Measurements from ENCODE around the gene WSCD2.

Gene WSCD2

DNA sequence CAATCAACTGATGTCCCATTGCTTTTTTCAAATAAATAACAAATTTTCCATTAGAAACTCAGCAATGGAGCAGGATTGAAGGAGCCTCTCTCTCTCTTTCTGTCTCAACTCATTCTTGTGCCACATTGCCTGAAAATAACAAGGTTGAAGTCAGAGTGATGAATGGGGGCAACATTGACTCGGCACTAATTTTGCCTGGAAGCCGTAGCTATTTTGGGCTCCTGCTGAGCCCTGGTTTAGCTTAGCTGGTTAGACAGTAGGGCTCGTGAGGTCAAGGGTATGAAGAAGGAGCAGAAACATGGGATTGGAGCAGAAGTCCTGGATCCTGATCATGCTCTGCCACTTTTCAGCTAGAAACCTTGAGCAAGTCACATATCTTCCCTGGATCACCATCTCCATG, 38.9 kb downstream of the WSCD2 start:
- DNase-seq: no peak

- no peak for DNase-seq
Measured at GRCh38 chr12:108169708-108170107, 40.6 kb downstream of the WSCD2 start.

DNA sequence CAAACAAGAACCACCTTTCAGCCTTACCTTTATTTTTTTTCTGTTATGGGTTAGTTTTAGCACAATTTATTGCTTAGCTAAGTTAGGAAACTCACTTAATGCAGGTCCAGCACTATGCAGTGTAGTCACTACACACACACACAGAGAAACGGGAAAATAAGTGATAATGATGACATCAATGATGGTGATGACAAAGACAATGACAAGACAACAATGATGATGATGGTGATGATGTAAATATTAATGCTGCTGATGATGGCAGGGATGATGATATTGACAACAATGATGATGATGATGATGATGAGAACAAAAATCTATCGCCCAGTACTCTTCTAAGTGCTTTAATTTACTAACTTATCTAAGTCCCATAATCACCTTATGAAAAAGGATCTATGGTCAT, 41.1 kb downstream of the WSCD2 start:
- DNase-seq: no peak

- DNase-seq: no peak
Measured at GRCh38 chr12:108172033-108172432, 42.9 kb downstream of the WSCD2 start.

GRCh38 chr12:108173160-108173559, 44.1 kb downstream of the WSCD2 start:
- no peak for DNase-seq

DNA sequence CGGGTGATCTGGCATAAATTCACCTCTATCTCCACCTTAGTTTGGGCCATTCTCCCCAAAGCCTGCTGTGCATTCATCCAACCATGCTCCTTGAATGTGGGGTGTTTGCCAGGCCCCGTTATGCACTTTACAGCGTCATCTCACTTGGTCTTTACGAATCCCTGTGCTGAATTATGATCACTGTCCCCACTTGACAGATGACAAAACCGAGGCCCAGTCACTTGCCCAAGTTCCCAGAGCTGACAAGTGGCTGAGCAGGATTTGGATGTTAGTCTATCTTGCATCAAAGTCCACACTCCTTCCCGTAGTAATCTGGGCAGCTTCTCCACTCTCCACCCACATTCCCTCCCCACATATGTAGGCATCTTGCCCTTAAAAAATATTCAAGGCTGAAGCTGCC, 44.8 kb downstream of the WSCD2 start:
- no peak for DNase-seq

- no peak for DNase-seq
Measured at GRCh38 chr12:108174641-108175040, 45.6 kb downstream of the WSCD2 start.

GRCh38 chr12:108175310-108175709, 46.2 kb downstream of the WSCD2 start:
- DNase-seq: no peak

- no peak for DNase-seq
Measured at GRCh38 chr12:108176292-108176691, 47.2 kb downstream of the WSCD2 start.

GRCh38 chr12:108177131-108177530, 48.0 kb downstream of the WSCD2 start:
- DNase-seq: no peak

DNA sequence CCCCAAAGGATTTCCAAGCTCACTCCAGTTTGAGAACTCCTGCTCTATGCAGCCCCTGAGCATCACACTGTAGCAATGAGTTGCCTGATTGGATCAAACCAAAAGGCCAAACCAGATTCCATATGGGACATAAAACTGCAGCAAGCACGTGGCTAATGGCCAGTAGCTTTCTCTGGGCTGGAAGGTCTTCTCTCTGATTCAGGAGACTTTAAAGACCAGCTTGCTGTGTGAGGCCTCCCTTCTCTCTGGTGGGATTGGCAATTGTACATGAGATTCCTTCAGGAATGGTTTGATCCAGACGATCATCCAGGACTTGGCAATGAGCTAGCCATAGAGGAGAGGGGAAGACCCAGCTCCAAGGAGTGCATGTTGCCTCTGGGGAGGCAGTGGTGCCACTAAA, 50.2 kb downstream of the WSCD2 start:
- no peak for DNase-seq

DNA sequence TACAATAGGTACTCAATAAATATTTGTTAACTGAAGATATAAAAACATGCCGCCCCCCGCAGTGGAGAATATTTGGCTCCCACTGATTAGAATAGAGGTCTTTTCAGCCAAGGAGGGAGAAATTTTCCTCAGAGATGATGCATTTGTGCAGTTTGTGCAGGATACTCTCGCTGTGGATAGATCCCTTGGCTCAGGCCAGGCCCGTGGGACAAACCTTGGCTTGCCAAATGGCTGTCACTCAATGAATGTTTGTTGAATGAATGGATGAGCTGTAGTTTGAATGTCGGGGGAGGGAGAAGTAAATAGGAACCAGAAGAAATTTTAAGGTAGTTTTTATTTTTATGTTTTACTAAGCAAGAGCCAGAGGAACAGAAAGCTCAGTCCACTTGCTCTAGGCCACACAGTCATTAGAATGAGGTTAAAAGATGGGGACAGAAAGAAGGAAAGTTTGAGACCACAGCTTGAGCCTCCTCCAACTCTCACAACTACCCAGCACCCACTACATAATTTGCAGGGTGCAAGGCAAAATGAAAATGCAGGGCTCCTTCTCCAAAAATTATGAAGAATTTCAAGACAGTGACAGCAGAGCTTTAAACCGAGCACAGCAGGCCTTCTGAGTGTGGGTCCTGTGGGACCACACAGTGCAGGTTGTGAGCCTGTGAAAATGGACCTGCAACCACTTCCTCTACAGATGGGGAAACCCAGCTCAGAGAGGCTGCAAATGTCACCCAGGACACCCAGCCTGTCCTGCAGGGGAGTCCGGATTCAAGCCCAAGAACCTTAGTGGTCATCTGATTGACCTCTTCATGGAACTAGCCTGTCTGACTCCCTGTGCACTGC, 51.4 kb downstream of the WSCD2 start:
- no peak for DNase-seq

DNA sequence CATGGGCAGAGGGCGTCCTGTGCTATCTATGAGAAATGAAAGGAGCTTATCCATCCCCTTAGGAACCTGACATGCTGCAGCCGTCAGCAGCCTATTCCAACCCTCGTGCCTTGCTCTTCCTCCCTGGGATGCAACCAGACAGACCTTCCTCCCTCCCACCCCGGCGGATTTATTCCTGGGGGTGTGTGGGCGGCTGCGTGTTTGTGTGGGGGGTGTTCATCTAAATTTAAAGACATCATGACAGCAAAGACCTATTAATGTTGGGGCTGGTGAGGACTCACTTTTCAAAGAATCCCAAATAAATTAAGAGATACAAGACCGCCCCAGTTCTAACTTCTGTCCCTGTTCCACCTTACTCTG, 52.0 kb downstream of the WSCD2 start:
- no peak for DNase-seq

DNA sequence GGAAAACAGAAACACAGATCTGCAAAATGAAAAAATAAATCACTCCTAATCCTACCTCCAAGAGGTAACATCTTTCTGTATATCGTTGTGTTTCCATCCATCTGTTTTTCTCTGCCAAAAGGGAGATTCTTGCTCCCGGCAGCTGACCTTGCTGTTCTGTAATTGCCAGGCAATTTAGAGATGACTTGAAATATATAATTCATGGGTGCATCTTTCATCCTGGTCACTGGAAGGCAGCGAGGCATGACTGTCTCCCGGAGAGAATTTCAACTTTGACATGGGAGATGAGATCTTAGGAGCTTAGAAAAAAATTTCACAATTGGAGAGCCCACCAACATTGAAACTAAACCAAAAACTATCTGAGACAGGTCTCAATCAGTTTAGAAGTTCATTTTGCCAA, 53.0 kb downstream of the WSCD2 start:
- DNase-seq: no peak

DNA sequence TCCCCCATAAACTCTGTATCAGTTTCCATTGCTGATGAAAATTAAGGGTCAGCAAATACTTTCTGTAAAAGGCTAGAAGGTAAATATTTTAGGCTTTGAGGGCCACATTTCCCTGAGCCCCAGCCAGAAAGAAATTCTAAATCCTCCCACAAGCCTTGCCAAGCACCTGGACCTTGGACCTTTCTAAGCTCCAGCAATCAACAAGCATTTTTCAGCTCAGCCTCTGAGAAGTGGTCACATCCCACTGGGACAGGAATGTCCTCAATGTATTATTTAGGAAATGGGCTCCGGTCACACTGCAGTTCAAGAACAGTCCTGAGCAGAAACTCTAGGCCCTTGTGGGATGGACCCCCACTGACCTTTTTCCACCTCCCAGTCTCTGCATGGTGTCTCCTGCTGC, 55.9 kb downstream of the WSCD2 start:
- no peak for DNase-seq

DNA sequence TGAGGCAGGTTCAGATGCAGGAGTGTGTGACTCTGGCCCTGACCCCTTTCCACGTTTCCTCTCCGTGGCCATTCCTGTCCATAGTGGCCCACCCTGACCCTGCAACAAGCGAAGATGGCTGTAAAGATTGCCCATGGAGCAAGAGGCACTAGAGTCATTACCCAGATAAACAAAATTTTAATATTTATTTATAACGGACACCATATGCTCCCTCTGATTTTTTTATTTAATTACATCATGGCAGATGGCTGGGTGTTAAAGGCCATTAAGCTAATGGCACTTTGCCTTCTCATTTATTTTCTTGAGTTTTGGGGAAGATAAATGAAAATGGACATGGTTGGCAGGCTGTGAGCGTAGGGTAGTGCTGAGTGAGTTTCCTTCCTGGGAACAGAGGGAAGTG, 58.7 kb downstream of the WSCD2 start:
- DNase-seq: no peak

- DNase-seq: no peak
Measured at GRCh38 chr12:108190529-108190928, 61.4 kb downstream of the WSCD2 start.

GRCh38 chr12:108191086-108191485, 62.0 kb downstream of the WSCD2 start:
- DNase-seq: no peak

DNA sequence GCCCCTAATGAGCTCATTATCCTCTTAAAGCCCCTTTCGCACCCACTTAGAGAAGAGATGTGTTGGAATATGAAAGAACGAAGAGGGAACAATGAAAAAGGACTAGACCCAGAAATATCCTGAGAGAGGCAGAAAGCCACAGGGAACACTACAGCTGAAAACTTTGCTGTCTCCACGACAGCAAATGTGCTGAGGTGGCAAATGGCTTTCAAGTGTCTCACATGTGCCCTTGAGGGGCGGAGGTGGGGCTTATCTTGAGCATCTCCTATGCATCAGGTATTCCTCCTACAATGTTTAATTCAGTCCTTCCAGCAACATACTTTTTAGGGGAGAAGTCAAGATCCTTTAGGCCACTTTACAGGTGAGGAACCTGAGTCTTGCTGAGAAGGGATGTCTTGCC, 62.9 kb downstream of the WSCD2 start:
- DNase-seq: no peak

GRCh38 chr12:108193493-108193892, 64.4 kb downstream of the WSCD2 start:
- no peak for DNase-seq

DNA sequence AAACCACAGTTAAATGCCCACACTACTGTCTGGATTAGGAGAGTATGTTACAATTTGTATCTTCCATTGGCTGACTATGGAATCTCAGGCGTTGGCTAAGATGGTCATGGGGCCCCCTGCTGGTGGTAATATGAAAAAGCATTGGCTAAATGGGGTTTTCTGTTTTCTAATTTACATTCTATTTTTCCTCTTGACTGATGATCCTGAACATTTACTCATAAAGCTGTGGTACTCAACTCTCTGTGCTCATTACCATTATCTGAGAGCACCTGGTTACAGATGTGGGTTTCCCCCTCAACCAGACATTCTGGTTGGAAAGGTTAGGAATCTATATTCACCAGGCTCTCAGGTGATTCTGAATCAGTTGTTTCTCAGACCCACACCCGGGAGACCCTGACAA, 64.8 kb downstream of the WSCD2 start:
- DNase-seq: peak; percentile 28

DNA sequence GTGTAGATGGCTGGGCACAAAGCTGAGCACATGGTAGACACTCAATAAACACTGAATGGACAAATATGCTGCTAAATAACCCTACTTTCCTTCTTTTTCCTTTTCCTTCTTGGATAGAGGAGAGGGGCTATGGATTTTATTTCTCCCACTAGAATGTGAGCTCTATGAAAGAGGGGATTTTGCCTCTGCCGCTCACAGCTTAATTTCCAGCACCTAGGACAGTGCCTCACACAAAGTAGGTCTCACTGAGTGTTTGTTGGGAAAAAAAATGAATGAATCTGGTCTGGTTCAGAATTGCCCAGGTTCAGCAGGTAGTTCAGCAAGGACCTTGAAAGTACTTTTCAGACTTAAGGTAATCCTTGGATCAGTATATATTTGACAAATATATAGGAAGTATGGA, 65.5 kb downstream of the WSCD2 start:
- DNase-seq: no peak

DNA sequence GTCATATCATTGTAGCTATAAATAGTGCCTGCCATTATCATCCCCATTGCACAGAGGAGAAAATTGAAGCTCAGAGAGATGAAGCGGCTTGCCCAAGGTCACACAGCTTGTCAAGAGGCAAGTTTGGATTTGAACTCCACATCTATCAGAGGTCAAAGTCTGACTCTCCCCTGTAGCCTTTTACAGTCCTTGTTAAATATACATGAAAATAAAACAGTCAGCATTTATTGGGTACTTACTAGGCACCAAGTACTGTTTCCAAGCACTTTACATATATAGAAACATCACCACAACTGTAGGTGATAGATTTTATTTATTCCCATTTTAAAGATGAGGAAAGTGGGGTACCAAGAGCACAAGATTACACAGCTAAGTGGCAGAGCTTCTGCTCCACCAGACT, 67.2 kb downstream of the WSCD2 start:
- no peak for DNase-seq

- no peak for DNase-seq
Measured at GRCh38 chr12:108196921-108197320, 67.8 kb downstream of the WSCD2 start.

- no peak for DNase-seq
Measured at GRCh38 chr12:108198043-108198442, 69.0 kb downstream of the WSCD2 start.

Measured in CD4-positive, alpha-beta T cell treated with Interleukin-4 for 4 hours (primary cell).